ENCODE data around the gene NKAIN2.
A peak's percentile ranks its signal among the peaks of the same experiment; 100 is the strongest.
"Not testable (repeated sequence)": the region's sequence is repeated elsewhere in the genome, so short reads cannot be mapped to it uniquely, and the experiment has no call there.

NKAIN2 gene

DNA sequence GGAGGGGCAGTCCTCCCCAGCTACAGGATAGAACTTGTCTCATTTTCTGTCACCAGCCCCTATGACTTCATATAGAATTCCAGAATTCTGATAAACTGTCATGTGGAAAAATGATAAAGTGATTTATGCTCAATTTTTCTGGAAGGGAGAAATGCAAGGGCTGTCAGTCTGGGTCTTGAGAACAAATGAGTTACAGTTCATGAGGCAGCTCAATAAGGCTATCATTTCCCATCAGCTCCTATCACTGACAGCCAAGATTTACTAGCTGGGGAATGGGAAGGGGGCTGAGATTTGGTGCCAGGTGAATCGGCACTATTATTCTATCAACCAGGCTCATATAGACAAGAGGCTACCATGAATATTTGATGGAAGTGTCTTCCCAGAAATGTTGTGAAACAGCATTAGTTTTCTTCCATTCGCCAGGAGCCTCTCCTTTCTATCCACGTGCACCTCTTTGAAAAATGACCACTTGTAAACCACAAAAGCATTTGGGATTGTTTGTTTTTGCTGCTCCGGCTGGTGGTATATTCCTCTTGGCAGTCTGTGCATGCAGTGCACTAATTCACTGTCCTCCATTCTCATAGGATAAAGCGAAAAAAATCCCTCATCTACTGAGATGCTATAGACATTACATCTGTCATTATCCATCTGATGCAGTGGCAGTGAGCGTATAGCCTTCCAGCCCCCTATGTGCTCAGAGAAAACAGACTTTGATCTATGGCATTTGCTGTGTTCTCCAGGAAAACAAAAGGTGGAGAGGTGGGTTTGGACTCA lies 629.9 kb downstream of the NKAIN2 start:
- no peak for DNase-seq (ENCODE audit: low read depth)

DNA sequence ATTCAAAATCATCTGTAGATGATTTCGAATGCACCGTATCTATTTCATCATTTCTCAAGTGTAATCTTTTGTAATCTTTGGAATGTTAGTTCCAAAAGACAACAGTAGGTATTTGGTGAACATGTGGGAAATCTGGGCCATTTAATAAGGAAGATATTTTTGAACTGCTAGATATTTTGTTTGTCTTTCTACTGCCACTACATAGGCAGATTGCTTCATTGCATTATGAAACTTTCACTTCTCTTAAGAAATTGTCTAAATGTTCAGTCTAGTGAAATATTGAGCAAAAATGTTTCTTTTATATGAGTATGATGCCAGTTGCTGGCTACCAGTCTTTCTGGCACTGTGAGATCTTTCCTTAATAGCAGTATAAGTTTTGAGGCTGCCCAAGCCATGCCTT lies 630.8 kb downstream of the NKAIN2 start:
- peak; percentile 50 for DNase-seq (ENCODE audit: low read depth)

DNA sequence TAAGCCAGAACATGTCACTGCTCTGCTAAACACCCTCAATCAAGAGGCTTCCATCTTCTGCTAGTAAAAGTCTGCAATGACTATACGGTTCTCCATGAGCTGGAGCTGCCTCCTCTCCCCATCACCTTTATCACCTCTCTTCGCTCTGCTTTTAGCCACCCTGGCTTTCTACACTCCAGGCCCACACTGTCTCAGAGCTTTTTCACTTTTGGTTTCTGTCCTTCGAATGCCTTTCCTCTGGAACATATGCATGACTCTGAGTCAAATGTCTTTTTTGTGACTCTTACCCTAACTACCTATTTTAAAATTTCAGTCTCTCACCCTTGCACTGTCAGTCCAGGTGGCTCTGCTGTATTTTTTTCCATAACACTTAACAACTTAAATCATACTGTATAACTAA lies 633.1 kb downstream of the NKAIN2 start:
- no peak for DNase-seq (ENCODE audit: low read depth)

DNA sequence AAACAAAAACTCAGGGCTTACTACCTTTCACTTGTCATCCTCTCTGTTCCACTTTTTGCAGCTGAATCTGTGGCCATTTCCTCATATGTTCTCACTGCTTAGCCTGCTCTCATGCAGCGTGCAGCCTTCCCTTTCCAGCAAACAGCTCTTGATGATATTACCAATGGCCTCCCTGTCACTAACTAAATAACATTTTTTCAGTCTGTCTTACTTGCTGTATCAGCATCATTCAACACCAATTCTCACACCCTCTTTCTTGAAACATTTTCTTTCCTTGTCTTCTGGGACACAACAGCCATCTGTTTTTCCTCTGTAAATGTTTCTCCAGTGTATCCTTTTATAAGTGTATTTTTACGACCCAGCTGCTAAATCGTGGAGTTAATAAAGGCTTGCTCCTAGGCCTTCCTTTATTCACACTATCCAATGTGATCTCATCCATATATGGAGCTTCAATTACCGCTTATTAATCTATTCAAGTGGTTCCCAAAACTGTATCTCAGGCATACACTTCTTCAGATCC lies 634.9 kb downstream of the NKAIN2 start:
- no peak for DNase-seq (ENCODE audit: low read depth)

GRCh38 chr6:124441450-124441849 lies 637.8 kb downstream of the NKAIN2 start:
- DNase-seq (ENCODE audit: low read depth): no peak

GRCh38 chr6:124443541-124443940 lies 639.9 kb downstream of the NKAIN2 start:
- DNase-seq (ENCODE audit: low read depth): no peak

GRCh38 chr6:124445581-124445980 lies 641.9 kb downstream of the NKAIN2 start:
- no peak for DNase-seq (ENCODE audit: low read depth)

DNA sequence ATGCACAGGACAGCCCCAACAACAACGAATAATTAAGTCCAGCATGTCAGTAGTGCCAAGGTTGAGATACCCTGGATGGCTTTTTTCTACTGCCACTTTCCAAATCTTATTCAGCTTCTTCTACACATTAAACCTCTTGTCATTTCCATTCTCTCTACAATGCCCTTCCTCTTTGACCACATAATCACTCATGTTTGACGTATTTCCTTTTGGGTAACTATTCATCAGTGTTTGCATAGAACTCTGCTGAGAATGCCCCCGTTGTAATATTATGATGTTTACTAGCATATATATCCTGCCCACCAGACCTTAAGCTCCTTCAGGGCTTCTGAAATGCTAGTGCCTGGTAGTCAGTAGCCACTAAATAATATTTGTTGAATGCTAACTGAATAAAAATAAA lies 643.3 kb downstream of the NKAIN2 start:
- no peak for DNase-seq (ENCODE audit: low read depth)

DNA sequence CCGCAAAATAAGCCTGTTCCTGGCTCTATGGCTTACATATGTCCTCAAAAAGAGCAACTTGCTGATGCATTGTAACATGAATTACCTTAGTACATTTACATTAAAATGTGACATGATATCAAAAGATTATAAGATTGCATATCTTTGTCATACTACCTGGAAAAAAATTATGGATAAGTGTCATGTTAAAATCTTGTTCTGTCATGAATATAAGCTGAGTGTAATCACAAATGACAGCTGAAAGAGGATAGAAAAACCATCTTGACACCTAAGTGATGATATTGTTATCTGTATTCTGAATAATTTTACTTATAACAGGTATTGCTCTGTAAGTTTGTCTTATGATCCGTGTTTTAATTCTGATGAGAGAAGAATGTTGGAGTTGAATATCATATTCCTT lies 655.6 kb downstream of the NKAIN2 start:
- DNase-seq (ENCODE audit: low read depth): no peak

DNA sequence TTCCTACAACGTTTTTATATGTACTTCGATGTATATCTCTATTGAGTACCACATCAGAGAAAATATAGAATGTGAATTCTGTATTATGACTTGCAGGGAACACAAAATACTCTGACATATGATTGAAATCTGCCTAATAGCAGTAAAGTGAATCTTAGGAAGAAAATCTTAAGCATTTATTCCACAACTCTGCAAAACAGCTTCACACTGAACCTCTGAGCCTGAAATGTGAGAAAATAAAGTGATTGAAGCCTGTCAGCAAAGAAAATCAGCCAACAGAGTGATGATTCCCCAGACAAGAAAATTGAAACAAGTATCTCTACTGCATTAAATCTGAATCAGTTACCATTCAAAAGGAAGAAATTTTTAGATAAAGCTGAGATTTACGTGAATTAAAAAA lies 659.1 kb downstream of the NKAIN2 start:
- DNase-seq (ENCODE audit: low read depth): no peak

GRCh38 chr6:124463271-124463670 lies 659.6 kb downstream of the NKAIN2 start:
- DNase-seq (ENCODE audit: low read depth): no peak

- not testable (repeated sequence) for DNase-seq (ENCODE audit: low read depth)
Observed at GRCh38 chr6:124464600-124464999, 660.9 kb downstream of the NKAIN2 start.

GRCh38 chr6:124466949-124467348 lies 663.3 kb downstream of the NKAIN2 start:
- no peak for DNase-seq (ENCODE audit: low read depth)

- no peak for DNase-seq (ENCODE audit: low read depth)
Observed at GRCh38 chr6:124467366-124467765, 663.7 kb downstream of the NKAIN2 start.

DNA sequence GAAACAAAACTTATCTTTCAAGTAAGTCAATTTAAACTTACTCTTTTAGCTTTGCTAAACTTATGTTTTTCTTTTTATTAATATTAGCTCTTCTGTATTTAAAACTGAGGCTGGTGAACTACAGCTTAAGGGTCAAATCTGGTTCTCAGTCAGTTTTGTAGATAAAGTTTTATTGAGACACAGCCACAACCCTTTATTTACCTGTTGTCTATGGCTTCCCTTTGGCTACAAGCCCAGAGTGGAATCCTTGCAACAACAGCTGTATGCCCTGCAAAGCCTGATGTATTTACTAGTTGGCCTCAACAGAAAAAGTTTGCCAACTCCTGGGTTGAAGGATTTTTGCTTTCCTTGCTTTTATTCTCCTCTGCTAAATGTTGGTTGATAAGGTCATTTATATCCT lies 667.1 kb downstream of the NKAIN2 start:
- DNase-seq (ENCODE audit: low read depth): no peak

GRCh38 chr6:124475176-124475575 lies 671.5 kb downstream of the NKAIN2 start:
- no peak for DNase-seq (ENCODE audit: low read depth)

DNA sequence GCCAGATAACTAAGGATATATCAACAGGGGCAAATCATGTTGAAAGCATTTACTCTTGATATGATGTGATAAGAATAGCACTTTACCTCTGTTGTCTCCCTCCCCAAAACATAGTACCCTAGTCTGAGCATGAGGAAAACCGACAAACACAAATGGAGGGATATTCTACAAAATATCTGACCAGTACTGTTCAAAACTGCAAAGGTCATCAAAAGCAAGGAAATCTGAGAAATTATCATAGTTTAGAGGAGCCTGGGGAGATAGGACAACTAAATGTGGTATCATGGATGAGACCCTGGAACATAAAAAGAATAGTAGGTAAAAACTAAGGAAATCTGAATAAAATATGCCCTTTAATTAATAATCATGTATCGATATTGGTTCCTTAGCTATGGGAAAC lies 675.2 kb downstream of the NKAIN2 start:
- no peak for DNase-seq (ENCODE audit: low read depth)

GRCh38 chr6:124479991-124480430 lies 676.3 kb downstream of the NKAIN2 start:
- no peak for DNase-seq (ENCODE audit: low read depth)

DNA sequence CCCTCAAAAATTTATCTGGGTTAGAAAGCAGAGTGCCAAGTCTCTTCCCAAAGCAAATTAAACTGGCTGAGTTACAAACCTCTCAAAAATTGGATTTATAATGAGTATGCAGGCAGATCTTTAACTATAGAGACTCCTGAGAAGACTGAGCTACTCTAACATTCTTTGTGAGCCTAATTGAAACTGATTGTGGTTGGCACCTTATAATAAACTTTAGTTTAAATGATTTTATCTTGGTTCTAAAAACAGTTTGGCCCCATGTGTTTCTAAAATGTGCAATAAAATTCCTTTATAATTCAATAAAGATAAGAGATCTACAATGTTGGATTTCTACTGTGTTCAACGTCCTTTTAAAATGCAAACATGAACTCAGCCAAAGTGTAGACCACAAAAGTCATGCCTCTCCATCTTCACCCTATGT lies 678.4 kb downstream of the NKAIN2 start:
- no peak for DNase-seq (ENCODE audit: low read depth)

GRCh38 chr6:124487623-124488431 lies 684.2 kb downstream of the NKAIN2 start:
- DNase-seq (ENCODE audit: low read depth): no peak

- no peak for DNase-seq (ENCODE audit: low read depth)
Observed at GRCh38 chr6:124490122-124490521, 686.5 kb downstream of the NKAIN2 start.

DNA sequence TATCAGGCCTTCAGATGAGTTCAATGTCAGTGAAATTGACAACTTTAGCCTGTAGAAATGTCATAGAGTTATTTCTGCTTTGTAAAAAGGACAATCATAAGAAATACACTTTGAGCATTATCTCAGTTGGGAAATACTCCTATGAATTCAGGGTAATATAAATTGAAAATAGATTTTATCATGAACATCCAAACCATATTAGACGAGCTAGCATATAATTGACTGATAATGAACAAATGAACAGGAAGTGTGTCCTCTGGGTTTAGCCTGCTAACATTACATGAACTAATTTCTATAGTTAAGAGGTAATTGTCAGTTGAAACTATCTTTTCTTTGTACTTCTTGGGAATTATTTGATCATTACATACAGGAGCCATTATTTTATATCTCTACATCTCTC lies 689.6 kb downstream of the NKAIN2 start:
- DNase-seq (ENCODE audit: low read depth): no peak

All from fibroblast of the conjunctiva (primary cell).